Panc1 (cell line): ENCODE data around the gene EOMES. TPM values are rescaled to one million over a fixed set of nuclear protein-coding genes. Genes with fewer than 3 reads are reported as not detected.

Experiments
- ATAC-seq: fragments of 200-7000 bp; cut with Tn5 transposase; 2 replicates; pipeline ENCODE4 v1.9.1; 2020; ENCODE audit warnings: mild to moderate bottlenecking, moderate library complexity
- BruUV-seq: library from RNA; stranded (reverse); fragments of 400-500 nt; replicated peaks from 2 replicates; lab custom pipeline; 2021; lab: Mats Ljungman, UMichigan
- CTCF ChIA-PET: fragments of 300-600 bp; sonication (Branson Sonifier 250); formaldehyde crosslinking; loops from one replicate; lab custom pipeline; 2022; ENCODE audit warnings: antibody characterized with exemption; lab: Charles Lee
- POLR2A ChIA-PET: fragments of 300-600 bp; sonication (Branson Sonifier 250); formaldehyde crosslinking; loops from one replicate; lab custom pipeline; 2022; ENCODE audit warnings: antibody characterized with exemption; lab: Charles Lee
- DNase-seq: peaks from one replicate; pipeline ENCODE4 v3.0.0-alpha.2; 2010; ENCODE audit warnings: low read depth, low spot score
- H3K27ac ChIP-seq: 2 replicates; pipeline ENCODE4 v1.5.1; 2011; ENCODE audit warnings: mild to moderate bottlenecking, low read length, inconsistent platforms
- H3K27me3 ChIP-seq: fragments of 200-500 bp; sonication (Bioruptor generic); 2 replicates; pipeline ENCODE4 v1.6.0; 2014; ENCODE audit warnings: low read length, inconsistent platforms; ENCODE audit not compliant: control insufficient read depth, insufficient read depth
- H3K36me3 ChIP-seq: fragments of 200-500 bp; sonication (Bioruptor generic); 2 replicates; pipeline ENCODE4 v1.5.1; 2014; ENCODE audit warnings: inconsistent platforms, mild to moderate bottlenecking, low read length, moderate library complexity; ENCODE audit not compliant: control insufficient read depth, insufficient read depth
- H3K4me1 ChIP-seq: 2 replicates; pipeline ENCODE4 v1.5.1; 2011; ENCODE audit warnings: inconsistent platforms, mild to moderate bottlenecking, low read length, moderate library complexity; ENCODE audit not compliant: control insufficient read depth, insufficient read depth
- H3K4me3 ChIP-seq, 2 experiments: 2 replicates each; pipeline ENCODE4 v1.5.1; 2011 to 2012; ENCODE audit warnings: low read depth in 2 of 2, low read length in 2 of 2, mild to moderate bottlenecking in 2 of 2, inconsistent platforms in 1 of 2, moderate library complexity in 1 of 2
- H3K9me3 ChIP-seq: fragments of 200-500 bp; sonication (Bioruptor generic); 2 replicates; pipeline ENCODE4 v1.5.1; 2014; ENCODE audit warnings: low read depth, mild to moderate bottlenecking, inconsistent platforms, low read length, moderate library complexity; ENCODE audit not compliant: control insufficient read depth, insufficient read depth
- POLR2AphosphoS5 ChIP-seq: IDR thresholded peaks from 2 replicates; pipeline ENCODE4 v1.6.1; 2012; ENCODE audit warnings: mild to moderate bottlenecking, low read depth, low read length, moderate library complexity
- SIN3A ChIP-seq: IDR thresholded peaks from 2 replicates; pipeline ENCODE4 v1.6.1; 2012; ENCODE audit warnings: low read depth, mild to moderate bottlenecking, low read length, moderate library complexity, borderline replicate concordance; ENCODE audit not compliant: insufficient read depth
- in situ Hi-C: cut with HindIII; loops from 2 replicates; pipeline ENCODE4 v1.10.0; 2016; ENCODE audit warnings: low sequenced_read_pairs, low pct_unique_long_range_greater_than_20kb
- intact Hi-C: fragments of 100-400 bp; cut with micrococcal nuclease; formaldehyde crosslinking; loops from one replicate; pipeline ENCODE4 v1.10.0; 2022; ENCODE audit not compliant: unreplicated experiment
- total RNA-seq: library from RNA; stranded (reverse); gene quantifications from one replicate; pipeline ENCODE4 v1.2.1, GENCODE V29; 2021; ENCODE audit not compliant: unreplicated experiment
- TF ChIP-seq, protein P1 (sequence below), 2 experiments: IDR thresholded peaks; 2 replicates each; pipeline ENCODE4 v1.6.1; 2011 to 2012; ENCODE audit warnings: low read depth in 2 of 2, control low read depth in 1 of 2, low read length in 1 of 2, mild to moderate bottlenecking in 1 of 2, moderate library complexity in 1 of 2; ENCODE audit not compliant: insufficient read depth in 1 of 2
- TF ChIP-seq, protein P2 (sequence below): fragments of 450-650 bp; IDR thresholded peaks from 2 replicates; pipeline ENCODE4 v1.5.1; 2017; ENCODE audit warnings: mild to moderate bottlenecking

Gene EOMES
- total RNA-seq, 1 experiment from 2014 or later = 2.5 TPM

DNA sequence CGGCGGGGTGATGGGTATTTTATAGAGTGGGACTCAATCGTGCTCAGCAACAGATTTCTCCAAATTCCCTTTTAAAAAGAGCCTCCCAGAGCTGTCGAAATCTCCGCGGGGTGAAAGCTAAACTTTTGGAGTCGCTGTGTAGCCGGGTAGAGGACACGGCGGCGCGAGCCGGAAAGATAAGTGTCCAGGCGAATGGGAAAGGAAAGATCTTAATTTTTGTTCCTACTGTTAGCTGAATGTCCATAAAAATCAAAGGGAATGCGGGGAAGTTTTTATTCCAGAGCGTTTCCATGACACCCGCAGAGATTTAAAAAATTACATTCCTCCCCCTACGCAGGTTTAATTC, 9.1 kb downstream of the EOMES start:
- in situ Hi-C loops = no loop called here
- CTCF ChIA-PET = interaction anchor here (0.5 kb wide), 1 partner anchor 119 kb away, joined by 3 read pairs; no protein-coding TSS in a partner anchor
- no peak for ATAC-seq
- no peak overlapping the region for H3K27ac ChIP-seq
- no peaks in the 10 kb centered on the region for H3K9me3 ChIP-seq
- H3K4me3 ChIP-seq = peak overlapping the region in 1 of 2 experiments; percentile 13; a peak in 1 of 4 replicates
- no peaks in the 10 kb centered on the region for H3K36me3 ChIP-seq
- no TSS peak for BruUV-seq
- intact Hi-C loops = no loop called here
- TF ChIP-seq POLR2AphosphoS5 (no peak), SIN3A (no peak)
- TF ChIP-seq, protein P1, sequence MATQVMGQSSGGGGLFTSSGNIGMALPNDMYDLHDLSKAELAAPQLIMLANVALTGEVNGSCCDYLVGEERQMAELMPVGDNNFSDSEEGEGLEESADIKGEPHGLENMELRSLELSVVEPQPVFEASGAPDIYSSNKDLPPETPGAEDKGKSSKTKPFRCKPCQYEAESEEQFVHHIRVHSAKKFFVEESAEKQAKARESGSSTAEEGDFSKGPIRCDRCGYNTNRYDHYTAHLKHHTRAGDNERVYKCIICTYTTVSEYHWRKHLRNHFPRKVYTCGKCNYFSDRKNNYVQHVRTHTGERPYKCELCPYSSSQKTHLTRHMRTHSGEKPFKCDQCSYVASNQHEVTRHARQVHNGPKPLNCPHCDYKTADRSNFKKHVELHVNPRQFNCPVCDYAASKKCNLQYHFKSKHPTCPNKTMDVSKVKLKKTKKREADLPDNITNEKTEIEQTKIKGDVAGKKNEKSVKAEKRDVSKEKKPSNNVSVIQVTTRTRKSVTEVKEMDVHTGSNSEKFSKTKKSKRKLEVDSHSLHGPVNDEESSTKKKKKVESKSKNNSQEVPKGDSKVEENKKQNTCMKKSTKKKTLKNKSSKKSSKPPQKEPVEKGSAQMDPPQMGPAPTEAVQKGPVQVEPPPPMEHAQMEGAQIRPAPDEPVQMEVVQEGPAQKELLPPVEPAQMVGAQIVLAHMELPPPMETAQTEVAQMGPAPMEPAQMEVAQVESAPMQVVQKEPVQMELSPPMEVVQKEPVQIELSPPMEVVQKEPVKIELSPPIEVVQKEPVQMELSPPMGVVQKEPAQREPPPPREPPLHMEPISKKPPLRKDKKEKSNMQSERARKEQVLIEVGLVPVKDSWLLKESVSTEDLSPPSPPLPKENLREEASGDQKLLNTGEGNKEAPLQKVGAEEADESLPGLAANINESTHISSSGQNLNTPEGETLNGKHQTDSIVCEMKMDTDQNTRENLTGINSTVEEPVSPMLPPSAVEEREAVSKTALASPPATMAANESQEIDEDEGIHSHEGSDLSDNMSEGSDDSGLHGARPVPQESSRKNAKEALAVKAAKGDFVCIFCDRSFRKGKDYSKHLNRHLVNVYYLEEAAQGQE (IDR thresholded peaks at IDR 0.05; ENCODE audit: insufficient read depth in 1 of 2, low read depth in 2 of 2, low read length in 1 of 2) = no peak
- TF ChIP-seq, protein P2, sequence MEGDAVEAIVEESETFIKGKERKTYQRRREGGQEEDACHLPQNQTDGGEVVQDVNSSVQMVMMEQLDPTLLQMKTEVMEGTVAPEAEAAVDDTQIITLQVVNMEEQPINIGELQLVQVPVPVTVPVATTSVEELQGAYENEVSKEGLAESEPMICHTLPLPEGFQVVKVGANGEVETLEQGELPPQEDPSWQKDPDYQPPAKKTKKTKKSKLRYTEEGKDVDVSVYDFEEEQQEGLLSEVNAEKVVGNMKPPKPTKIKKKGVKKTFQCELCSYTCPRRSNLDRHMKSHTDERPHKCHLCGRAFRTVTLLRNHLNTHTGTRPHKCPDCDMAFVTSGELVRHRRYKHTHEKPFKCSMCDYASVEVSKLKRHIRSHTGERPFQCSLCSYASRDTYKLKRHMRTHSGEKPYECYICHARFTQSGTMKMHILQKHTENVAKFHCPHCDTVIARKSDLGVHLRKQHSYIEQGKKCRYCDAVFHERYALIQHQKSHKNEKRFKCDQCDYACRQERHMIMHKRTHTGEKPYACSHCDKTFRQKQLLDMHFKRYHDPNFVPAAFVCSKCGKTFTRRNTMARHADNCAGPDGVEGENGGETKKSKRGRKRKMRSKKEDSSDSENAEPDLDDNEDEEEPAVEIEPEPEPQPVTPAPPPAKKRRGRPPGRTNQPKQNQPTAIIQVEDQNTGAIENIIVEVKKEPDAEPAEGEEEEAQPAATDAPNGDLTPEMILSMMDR = no peak
- H3K4me1 ChIP-seq = peaks cover 5% of the 10 kb centered on the region
- POLR2A ChIA-PET = no interaction called here
- H3K27me3 ChIP-seq = no peaks in the 10 kb centered on the region
- DNase-seq = no peak

DNA sequence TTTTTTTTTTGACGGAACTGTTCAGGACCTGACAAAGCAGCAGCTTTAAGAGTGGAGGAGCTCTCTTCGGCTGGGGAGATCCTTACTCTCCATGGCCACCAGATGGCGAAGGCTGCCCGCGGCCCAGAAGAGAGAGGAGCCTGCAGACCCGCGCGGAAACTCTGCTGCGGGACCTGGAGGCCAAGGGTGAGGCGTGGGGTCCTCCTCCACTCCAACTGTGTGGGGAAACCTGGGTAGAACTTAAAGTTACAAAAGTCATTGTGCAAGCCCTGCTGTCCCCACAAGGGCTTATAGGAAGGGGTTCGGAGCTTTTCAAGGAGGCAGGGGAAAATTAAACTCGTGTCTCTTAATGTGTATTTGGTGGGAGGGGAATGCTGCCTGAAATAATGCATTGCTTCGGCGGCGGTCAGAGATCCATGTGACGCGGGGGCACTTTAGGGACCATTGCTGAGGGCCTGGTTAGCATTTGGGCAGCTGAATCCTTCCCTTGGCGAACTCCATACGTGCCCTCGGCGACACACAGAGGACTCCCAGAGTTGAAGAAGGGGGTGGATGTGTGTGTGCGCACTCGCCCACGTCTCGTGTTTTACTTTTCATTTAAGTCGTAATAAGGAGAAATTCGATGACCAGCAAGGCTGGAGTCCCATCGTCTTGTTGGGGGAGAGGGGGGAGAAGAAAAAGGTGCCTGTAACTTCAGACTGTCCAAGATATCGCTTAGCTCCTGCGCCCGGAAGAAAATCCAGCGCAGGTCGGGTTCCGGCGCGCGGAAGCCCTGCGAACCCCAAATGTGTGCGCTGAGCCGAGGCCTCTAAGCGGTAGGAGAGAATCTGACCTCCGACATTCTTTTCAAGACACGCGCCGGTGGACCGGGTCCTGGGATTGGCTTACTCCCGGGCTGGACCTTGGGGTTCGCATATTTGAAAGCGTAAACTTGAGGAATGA, 9.7 kb downstream of the EOMES start:
- TF ChIP-seq POLR2AphosphoS5 = no peak
- TF ChIP-seq, protein P2 = peak; percentile 90
- intact Hi-C loops (loop anchor here (1.0 kb wide), 1 partner anchor 615 kb away; no protein-coding TSS in a partner anchor), in situ Hi-C loops (no loop called here)
- H3K4me3 ChIP-seq = peak overlapping the region; percentile 13 to 25; a peak in 2 of 4 replicates
- H3K27me3 ChIP-seq = no peaks in the 10 kb centered on the region
- no peaks in the 10 kb centered on the region for H3K9me3 ChIP-seq
- DNase-seq (no peak), ATAC-seq (peak; percentile 93)
- H3K36me3 ChIP-seq = no peaks in the 10 kb centered on the region
- no TSS peak for BruUV-seq
- H3K4me1 ChIP-seq = peaks cover 5% of the 10 kb centered on the region
- POLR2A ChIA-PET = no interaction called here
- H3K27ac ChIP-seq = no peak overlapping the region
- CTCF ChIA-PET = interaction anchor here (0.5 to 1.0 kb wide), 12 partner anchors 10 to 616 kb away, joined by 3 to 15 read pairs (median 5); partner anchors contain the start of gene EOMES
